IMR-90 (cell line): ENCODE measurements around the gene GP5.

Source experiments
- BHLHE40 ChIP-seq: fragments of 150-350 bp; IDR thresholded peaks from 2 replicates; pipeline ENCODE4 v1.6.1; 2016; ENCODE audit warnings: mild to moderate bottlenecking, low read depth, low read length
- POLR2A ChIP-seq: IDR thresholded peaks from 2 replicates; pipeline ENCODE4 v1.6.1; 2012; ENCODE audit warnings: mild to moderate bottlenecking, low read depth, low read length
- RAD21 ChIP-seq: IDR thresholded peaks from 2 replicates; pipeline ENCODE4 v1.6.1; 2012; ENCODE audit warnings: low read length, improper control_type of control experiment
- TF ChIP-seq, protein P1 (sequence below): conservative IDR thresholded peaks from 2 replicates; pipeline ENCODE4 v1.5.1; 2012; ENCODE audit warnings: mild to moderate bottlenecking, low read depth, low read length, improper control_type of control experiment

DNA sequence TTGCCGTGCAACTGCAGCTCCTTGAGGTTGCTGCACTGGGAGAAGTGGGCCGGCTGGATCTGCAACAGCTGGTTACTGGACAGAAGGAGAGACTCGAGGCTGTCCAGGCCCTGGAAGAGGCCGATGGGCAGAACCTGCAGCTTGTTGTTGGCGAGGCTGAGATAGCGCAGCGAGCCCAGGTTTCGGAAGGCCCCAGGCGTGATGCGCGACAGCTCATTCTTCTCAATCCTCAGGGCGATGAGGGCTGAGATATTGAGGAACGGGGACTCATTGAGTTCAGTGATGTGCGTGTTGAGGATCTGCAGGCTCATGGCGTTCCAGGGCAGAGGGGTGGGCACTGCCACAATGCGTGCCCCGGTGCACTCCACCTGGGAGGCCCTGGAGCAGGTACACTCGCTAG, 38.5 kb downstream of the GP5 start:
- TF ChIP-seq BHLHE40 = no peak
- TF ChIP-seq, protein P1, sequence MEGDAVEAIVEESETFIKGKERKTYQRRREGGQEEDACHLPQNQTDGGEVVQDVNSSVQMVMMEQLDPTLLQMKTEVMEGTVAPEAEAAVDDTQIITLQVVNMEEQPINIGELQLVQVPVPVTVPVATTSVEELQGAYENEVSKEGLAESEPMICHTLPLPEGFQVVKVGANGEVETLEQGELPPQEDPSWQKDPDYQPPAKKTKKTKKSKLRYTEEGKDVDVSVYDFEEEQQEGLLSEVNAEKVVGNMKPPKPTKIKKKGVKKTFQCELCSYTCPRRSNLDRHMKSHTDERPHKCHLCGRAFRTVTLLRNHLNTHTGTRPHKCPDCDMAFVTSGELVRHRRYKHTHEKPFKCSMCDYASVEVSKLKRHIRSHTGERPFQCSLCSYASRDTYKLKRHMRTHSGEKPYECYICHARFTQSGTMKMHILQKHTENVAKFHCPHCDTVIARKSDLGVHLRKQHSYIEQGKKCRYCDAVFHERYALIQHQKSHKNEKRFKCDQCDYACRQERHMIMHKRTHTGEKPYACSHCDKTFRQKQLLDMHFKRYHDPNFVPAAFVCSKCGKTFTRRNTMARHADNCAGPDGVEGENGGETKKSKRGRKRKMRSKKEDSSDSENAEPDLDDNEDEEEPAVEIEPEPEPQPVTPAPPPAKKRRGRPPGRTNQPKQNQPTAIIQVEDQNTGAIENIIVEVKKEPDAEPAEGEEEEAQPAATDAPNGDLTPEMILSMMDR = no peak
- TF ChIP-seq RAD21 = no peak
- TF ChIP-seq POLR2A = no peak
